GM12878 (cell line): Measurements from ENCODE around the gene ARHGDIA. TPM values are rescaled to one million over a fixed set of nuclear protein-coding genes. Genes with fewer than 3 reads are reported as not detected.

ENCODE experiments used
- ATAC-seq: fragments of 200-7000 bp; cut with Tn5 transposase; 3 replicates; pipeline ENCODE4 v1.9.1; 2020; ENCODE audit warnings: mild to moderate bottlenecking, moderate library complexity
- BruUV-seq: library from RNA; stranded (reverse); fragments of 400-500 nt; replicated peaks from 2 replicates; lab custom pipeline; 2021; lab: Mats Ljungman, UMichigan
- CTCF ChIA-PET: fragments of 300-600 bp; sonication (Branson Sonifier 250); formaldehyde crosslinking; extraction: SDS; loops from one replicate; lab custom pipeline; 2021; ENCODE audit warnings: inconsistent platforms; lab: Yijun Ruan, JAX
- POLR2A ChIA-PET: fragments of 350-600 bp; formaldehyde crosslinking; extraction: SDS; loops from one replicate; lab custom pipeline; 2021; ENCODE audit warnings: inconsistent platforms; lab: Charles Lee
- RAD21 ChIA-PET: fragments of 300-600 bp; sonication (Branson Sonifier 250); formaldehyde crosslinking; loops from one replicate; lab custom pipeline; 2023; ENCODE audit warnings: antibody characterized with exemption; ENCODE audit not compliant: unreplicated experiment; lab: Charles Lee
- SMC1A ChIA-PET: fragments of 300-600 bp; sonication (Branson Sonifier 250); formaldehyde crosslinking; loops from one replicate; lab custom pipeline; 2023; ENCODE audit not compliant: unreplicated experiment, uncharacterized antibody; lab: Charles Lee
- DNase-seq: peaks from one replicate; pipeline ENCODE4 v3.0.0-alpha.2; 2011; ENCODE audit warnings: low read depth, low spot score
- FAIRE-seq: peaks from 3 replicates; lab custom pipeline; 2011; peaks lifted over from hg19 to GRCh38; lab: Jason Lieb, UNC
- H2AFZ ChIP-seq: 2 replicates; pipeline ENCODE4 v1.6.0; 2011; ENCODE audit warnings: low read depth, low read length, control low read depth; ENCODE audit not compliant: control insufficient read depth
- H3K27ac ChIP-seq: 2 replicates; pipeline ENCODE4 v1.5.1; 2011; ENCODE audit warnings: control low read depth; ENCODE audit not compliant: control insufficient read depth, insufficient read depth
- H3K27me3 ChIP-seq, 2 experiments: replicated peaks in 1 of 2; 2 replicates each; pipeline versions ENCODE4 v1.6.0 to v1.6.1; 2011; ENCODE audit warnings: low read length in 1 of 2; ENCODE audit not compliant: control insufficient read depth in 2 of 2, insufficient read depth in 2 of 2
- H3K36me3 ChIP-seq, 2 experiments: 2 replicates each; pipeline ENCODE4 v1.5.1; 2011; ENCODE audit warnings: low read length in 1 of 2; ENCODE audit not compliant: control insufficient read depth in 2 of 2, insufficient read depth in 2 of 2
- H3K4me1 ChIP-seq: 2 replicates; pipeline ENCODE4 v1.6.1; 2011; ENCODE audit warnings: mild to moderate bottlenecking, low read length, moderate library complexity, mixed read lengths; ENCODE audit not compliant: control insufficient read depth, insufficient read depth
- H3K4me2 ChIP-seq: 2 replicates; pipeline ENCODE4 v1.6.0; 2011; ENCODE audit warnings: control low read depth; ENCODE audit not compliant: control insufficient read depth, insufficient read depth
- H3K4me3 ChIP-seq: fragments of 200-600 bp; sonication (generic); 2 replicates; pipeline ENCODE4 v1.5.1; 2016
- H3K79me2 ChIP-seq: 2 replicates; pipeline ENCODE4 v1.6.0; 2011; ENCODE audit warnings: low read length; ENCODE audit not compliant: control insufficient read depth, insufficient read depth
- H3K9ac ChIP-seq: 2 replicates; pipeline ENCODE4 v1.8.0; 2011; ENCODE audit warnings: low read length, control low read depth, mixed read lengths; ENCODE audit not compliant: control insufficient read depth, insufficient read depth
- H3K9me3 ChIP-seq: replicated peaks from 3 replicates; pipeline ENCODE4 v1.5.1; 2011; ENCODE audit warnings: mild to moderate bottlenecking, low read length; ENCODE audit not compliant: control insufficient read depth, insufficient read depth
- H4K20me1 ChIP-seq: 2 replicates; pipeline ENCODE4 v1.6.0; 2011; ENCODE audit not compliant: control insufficient read depth, insufficient read depth
- CBX5 ChIP-seq: sonication (generic); IDR thresholded peaks from 2 replicates; pipeline ENCODE4 v1.6.1; 2016; ENCODE audit warnings: low read depth, moderate library complexity, mild to moderate bottlenecking, inconsistent platforms
- IRF3 ChIP-seq: fragments of 450-650 bp; IDR thresholded peaks from 2 replicates; pipeline ENCODE4 v1.6.1; 2014; ENCODE audit warnings: mild to moderate bottlenecking
- MLLT1 ChIP-seq: fragments of 450-650 bp; IDR thresholded peaks from 2 replicates; pipeline ENCODE4 v1.6.1; 2016; ENCODE audit warnings: mild to moderate bottlenecking
- NFIC ChIP-seq: IDR thresholded peaks from 2 replicates; pipeline ENCODE4 v1.6.1; 2012; ENCODE audit warnings: low read depth, mild to moderate bottlenecking, inconsistent platforms, low read length, moderate library complexity
- NFXL1 ChIP-seq: fragments of 450-650 bp; IDR thresholded peaks from 2 replicates; pipeline ENCODE4 v1.6.1; 2017; ENCODE audit warnings: antibody characterized with exemption, mild to moderate bottlenecking, borderline replicate concordance
- NKRF ChIP-seq: fragments of 450-650 bp; conservative IDR thresholded peaks from 2 replicates; pipeline ENCODE4 v1.6.1; 2017; ENCODE audit warnings: mild to moderate bottlenecking, moderate library complexity
- RELB ChIP-seq: fragments of 450-650 bp; IDR thresholded peaks from 2 replicates; pipeline ENCODE4 v1.6.1; 2017; ENCODE audit warnings: low read depth, mild to moderate bottlenecking, moderate library complexity
- SIX5 ChIP-seq: IDR thresholded peaks from 2 replicates; pipeline ENCODE4 v1.6.1; 2011; ENCODE audit warnings: mild to moderate bottlenecking, low read depth, low read length, moderate library complexity; ENCODE audit not compliant: severe bottlenecking
- YBX1 ChIP-seq: fragments of 450-650 bp; IDR thresholded peaks from 2 replicates; pipeline ENCODE4 v1.6.1; 2016; ENCODE audit warnings: antibody characterized with exemption
- ZBTB40 ChIP-seq: fragments of 450-650 bp; IDR thresholded peaks from 2 replicates; pipeline ENCODE4 v1.6.1; 2016; ENCODE audit warnings: mild to moderate bottlenecking, moderate library complexity, borderline replicate concordance
- ZNF217 ChIP-seq: fragments of 450-650 bp; IDR thresholded peaks from 2 replicates; pipeline ENCODE4 v1.6.1; 2017; ENCODE audit warnings: antibody characterized with exemption, mild to moderate bottlenecking
- WGBS: methylation state at CpG from one replicate; pipeline ENCODE4 v1.1.6; 2016; ENCODE audit warnings: low lambda C conversion rate; ENCODE audit not compliant: insufficient replicate concordance, insufficient coverage; ENCODE audit errors: missing lambda C conversion rate; 5-methylcytosine and 5-hydroxymethylcytosine counted together
- in situ Hi-C: fragments of 300-500 bp; cut with MboI; formaldehyde crosslinking; loops from 9 replicates; pipeline ENCODE4 v1.14.3; 2018; ENCODE audit warnings: mixed read lengths
- intact Hi-C: fragments of 100-400 bp; cut with micrococcal nuclease; formaldehyde crosslinking; loops from one replicate; pipeline ENCODE4 v1.14.2; 2022; ENCODE audit not compliant: unreplicated experiment
- polyA plus RNA-seq, 11 experiments: library from polyadenylated mRNA; depleted of rRNA in 4 of 11; unstranded in 6 of 11; stranded (reverse) in 5 of 11; fragments of >200 nt; fragmentation: Nextera tagmentation in 4 of 11; fragmentation: Illumina TruSeq in 1 of 11; extraction: Ambion mirVana in 4 of 11; extraction: Trizol in 1 of 11; gene quantifications; 1 replicate in 1 of 11; 2 replicates in 10 of 11; pipeline versions ENCODE4 v1.2.1 to v1.2.3, GENCODE V29; 2011 to 2016; ENCODE audit warnings: inconsistent platforms in 2 of 11, missing spikeins in 2 of 11, low read depth in 1 of 11
- total RNA-seq, 4 experiments: library from RNA; depleted of rRNA in 3 of 4; stranded (reverse); fragments of >200 nt in 3 of 4; fragmentation: Illumina TruSeq in 1 of 4; extraction: Trizol in 1 of 4; gene quantifications; 2 replicates each; pipeline versions ENCODE4 v1.2.1 to v1.2.3, GENCODE V29; 2013 to 2021

ARHGDIA gene
- total and polyA plus RNA-seq, 10 of the 15 experiments (the other 5 are each of a cell fraction or from before 2014, with no cell fraction given): 17.9 to 552 (median 169) TPM

- 94% methylated on average over 19 of the region's 19 CpGs for WGBS
- Histone ChIP-seq H3K27ac (no peak overlapping the region), H2AFZ (no peak overlapping the region), H3K4me2 (no peak overlapping the region), H3K4me1 (peaks cover 11% of the 10 kb centered on the region), H3K9ac (no peak overlapping the region), H4K20me1 (no peaks in the 10 kb centered on the region), H3K4me3 (no peak overlapping the region), H3K27me3 (no peaks in the 10 kb centered on the region; a peak in 1 of 4 replicates), H3K79me2 (peaks cover 7% of the 10 kb centered on the region), H3K36me3 (peaks cover 3 to 14% of the 10 kb centered on the region in 2 experiments; a peak in 3 of 4 replicates), H3K9me3 (no peaks in the 10 kb centered on the region)
- POLR2A ChIA-PET: no interaction called here
- FAIRE-seq (no peak), ATAC-seq (no peak), DNase-seq (no peak)
- intact Hi-C loops: no loop called here
- in situ Hi-C loops: no loop called here
- RAD21 ChIA-PET: no interaction called here
- BruUV-seq: TSS peak; percentile 10
- SMC1A ChIA-PET: no interaction called here
- CTCF ChIA-PET: no interaction called here
- TF ChIP-seq MLLT1 (no peak), ZNF217 (no peak), CBX5 (no peak), NKRF (no peak), NFIC (no peak), NFXL1 (no peak), YBX1 (no peak), RELB (no peak), IRF3 (no peak), SIX5 (no peak), ZBTB40 (no peak)
These were observed 27.1 kb upstream of the ARHGDIA start for GRCh38 chr17:81898029-81898866.
